OCI-LY3 (cell line): ENCODE results near the gene NWD2.

Experiments
- H2AFZ ChIP-seq: fragments of 200-600, 300-600 bp; shearing (Covaris generic); 2 replicates; pipeline ENCODE4 v1.6.0; 2014; ENCODE audit warnings: antibody characterized with exemption, low read depth, low read length
- H3K27ac ChIP-seq: fragments of 200-600, 300-600 bp; sonication (generic); 2 replicates; pipeline ENCODE4 v1.5.1; 2014; ENCODE audit warnings: mild to moderate bottlenecking, low read length, moderate library complexity, mixed read lengths
- H3K27me3 ChIP-seq: fragments of 200-600, 300-600 bp; sonication (generic); 2 replicates; pipeline ENCODE4 v1.6.1; 2014; ENCODE audit warnings: low read depth, low read length, mixed read lengths
- H3K36me3 ChIP-seq: fragments of 200-600, 300-600 bp; sonication (generic); replicated peaks from 2 replicates; pipeline ENCODE3; 2014; ENCODE audit warnings: low read depth, low read length, mixed read lengths
- H3K4me1 ChIP-seq: fragments of 300-600, 200-600 bp; sonication (generic); 2 replicates; pipeline ENCODE4 v1.6.1; 2014; ENCODE audit warnings: low read length, mixed read lengths
- H3K4me2 ChIP-seq: fragments of 200-600, 300-600 bp; sonication (generic); 2 replicates; pipeline ENCODE4 v1.6.1; 2014; ENCODE audit warnings: low read length, mixed read lengths
- H3K4me3 ChIP-seq: fragments of 300-600, 200-600 bp; sonication (generic); 2 replicates; pipeline ENCODE4 v1.5.1; 2014; ENCODE audit warnings: antibody characterized with exemption, mild to moderate bottlenecking, low read length, moderate library complexity
- H3K79me2 ChIP-seq: fragments of 300-600, 200-600 bp; shearing (Covaris generic); 2 replicates; pipeline ENCODE4 v1.6.1; 2014; ENCODE audit warnings: mild to moderate bottlenecking, low read length, mixed read lengths
- H3K9ac ChIP-seq: fragments of 300-600, 200-600 bp; shearing (Covaris generic); 2 replicates; pipeline ENCODE4 v1.6.0; 2014; ENCODE audit warnings: mild to moderate bottlenecking, low read length, moderate library complexity
- H3K9me3 ChIP-seq: fragments of 200-600, 300-600 bp; shearing (Covaris generic); 2 replicates; pipeline ENCODE4 v1.6.1; 2014; ENCODE audit warnings: low read length, mixed read lengths; ENCODE audit not compliant: insufficient read depth
- H4K20me1 ChIP-seq: fragments of 200-600, 300-600 bp; sonication (generic); 2 replicates; pipeline ENCODE4 v1.6.1; 2016; ENCODE audit warnings: low read length, mixed read lengths; ENCODE audit not compliant: insufficient read depth
- EZH2phosphoT487 ChIP-seq: fragments of 200-600 bp; shearing (Covaris generic); IDR thresholded peaks from 2 replicates; pipeline ENCODE4 v1.6.1; 2018; ENCODE audit warnings: antibody characterized with exemption, mixed run types, low read depth
- TF ChIP-seq, protein P1 (sequence below): fragments of 200-600, 300-600 bp; sonication (generic); IDR thresholded peaks from 2 replicates; pipeline ENCODE4 v1.5.1; 2014; ENCODE audit warnings: antibody characterized with exemption, low read length, low read depth

NWD2 gene

DNA sequence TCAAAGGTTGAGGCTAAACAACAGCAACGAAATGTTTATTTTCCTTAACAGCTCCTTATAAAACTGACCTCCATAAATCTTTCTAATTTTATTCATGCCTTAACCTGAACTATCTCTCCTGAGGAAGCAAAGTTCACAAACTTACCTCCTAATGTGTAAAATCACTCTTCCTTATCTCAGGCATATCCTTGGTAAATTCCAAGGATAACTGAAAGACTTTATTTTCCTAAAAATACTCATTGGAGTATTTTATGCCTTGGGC is 197.4 kb downstream of the NWD2 start:
- Histone ChIP-seq H3K9ac (no peak overlapping the region), H3K9me3 (no peaks in the 10 kb centered on the region), H3K4me2 (no peak overlapping the region), H3K4me1 (no peaks in the 10 kb centered on the region), H3K27ac (no peak overlapping the region), H4K20me1 (no peaks in the 10 kb centered on the region), H3K36me3 (no peaks in the 10 kb centered on the region), H3K79me2 (no peaks in the 10 kb centered on the region), H3K4me3 (no peak overlapping the region), H3K27me3 (0 out of 2 replicates have a peak, but pooled peaks cover 6% of the 10 kb centered on the region), H2AFZ (no peak overlapping the region)
- TF ChIP-seq, protein P1, sequence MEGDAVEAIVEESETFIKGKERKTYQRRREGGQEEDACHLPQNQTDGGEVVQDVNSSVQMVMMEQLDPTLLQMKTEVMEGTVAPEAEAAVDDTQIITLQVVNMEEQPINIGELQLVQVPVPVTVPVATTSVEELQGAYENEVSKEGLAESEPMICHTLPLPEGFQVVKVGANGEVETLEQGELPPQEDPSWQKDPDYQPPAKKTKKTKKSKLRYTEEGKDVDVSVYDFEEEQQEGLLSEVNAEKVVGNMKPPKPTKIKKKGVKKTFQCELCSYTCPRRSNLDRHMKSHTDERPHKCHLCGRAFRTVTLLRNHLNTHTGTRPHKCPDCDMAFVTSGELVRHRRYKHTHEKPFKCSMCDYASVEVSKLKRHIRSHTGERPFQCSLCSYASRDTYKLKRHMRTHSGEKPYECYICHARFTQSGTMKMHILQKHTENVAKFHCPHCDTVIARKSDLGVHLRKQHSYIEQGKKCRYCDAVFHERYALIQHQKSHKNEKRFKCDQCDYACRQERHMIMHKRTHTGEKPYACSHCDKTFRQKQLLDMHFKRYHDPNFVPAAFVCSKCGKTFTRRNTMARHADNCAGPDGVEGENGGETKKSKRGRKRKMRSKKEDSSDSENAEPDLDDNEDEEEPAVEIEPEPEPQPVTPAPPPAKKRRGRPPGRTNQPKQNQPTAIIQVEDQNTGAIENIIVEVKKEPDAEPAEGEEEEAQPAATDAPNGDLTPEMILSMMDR, result no peak
- no peak for TF ChIP-seq EZH2phosphoT487

GRCh38 chr4:37443137-37443536 is 198.6 kb downstream of the NWD2 start:
- H2AFZ ChIP-seq, result no peak overlapping the region
- H3K4me1 ChIP-seq, result no peaks in the 10 kb centered on the region
- H3K4me2 ChIP-seq, result no peak overlapping the region
- no peak overlapping the region for H3K9ac ChIP-seq
- peaks cover 16% of the 10 kb centered on the region for H3K27me3 ChIP-seq
- no peaks in the 10 kb centered on the region for H3K79me2 ChIP-seq
- H3K36me3 ChIP-seq, result no peaks in the 10 kb centered on the region
- no peak overlapping the region for H3K4me3 ChIP-seq
- no peak for TF ChIP-seq EZH2phosphoT487
- TF ChIP-seq, protein P1, result no peak
- no peaks in the 10 kb centered on the region for H4K20me1 ChIP-seq
- H3K9me3 ChIP-seq, result no peaks in the 10 kb centered on the region
- no peak overlapping the region for H3K27ac ChIP-seq

- H3K4me3 ChIP-seq, result no peak overlapping the region
- H3K4me1 ChIP-seq, result no peaks in the 10 kb centered on the region
- no peak overlapping the region for H2AFZ ChIP-seq
- no peak overlapping the region for H3K4me2 ChIP-seq
- TF ChIP-seq, protein P1, result no peak
- no peak for TF ChIP-seq EZH2phosphoT487
- H3K79me2 ChIP-seq, result no peaks in the 10 kb centered on the region
- H3K27ac ChIP-seq, result no peak overlapping the region
- no peaks in the 10 kb centered on the region for H4K20me1 ChIP-seq
- H3K9me3 ChIP-seq, result no peaks in the 10 kb centered on the region
- H3K36me3 ChIP-seq, result no peaks in the 10 kb centered on the region
- H3K27me3 ChIP-seq, result peaks cover 27% of the 10 kb centered on the region
- no peak overlapping the region for H3K9ac ChIP-seq
These were observed 200.5 kb downstream of the NWD2 start for GRCh38 chr4:37445023-37445422.

- no peaks in the 10 kb centered on the region for H3K79me2 ChIP-seq
These were observed 201.5 kb downstream of the NWD2 start for GRCh38 chr4:37446016-37446415.

More at GRCh38 chr4:37446016-37446415, 201.5 kb downstream of the NWD2 start:
- H3K4me1 ChIP-seq, result no peaks in the 10 kb centered on the region
- no peaks in the 10 kb centered on the region for H3K36me3 ChIP-seq
- no peak overlapping the region for H3K27ac ChIP-seq
- no peaks in the 10 kb centered on the region for H4K20me1 ChIP-seq
- H3K9me3 ChIP-seq, result no peaks in the 10 kb centered on the region
- no peak overlapping the region for H2AFZ ChIP-seq
- H3K4me3 ChIP-seq, result no peak overlapping the region
- no peak overlapping the region for H3K4me2 ChIP-seq
- TF ChIP-seq EZH2phosphoT487, result no peak
- TF ChIP-seq, protein P1, result no peak
- H3K27me3 ChIP-seq, result peaks cover 37% of the 10 kb centered on the region
- H3K9ac ChIP-seq, result no peak overlapping the region
